Neutrophil (primary cell): ENCODE results near the gene TAF9B.
"Not testable (repeated sequence)": the region's sequence is repeated elsewhere in the genome, so short reads cannot be mapped to it uniquely, and the experiment has no call there.

ENCODE experiments used
- H3K27ac ChIP-seq: fragments of 200-600 bp; sonication (generic); 2 replicates; pipeline ENCODE4 v1.5.1; 2016; ENCODE audit warnings: mild to moderate bottlenecking, moderate library complexity
- H3K27me3 ChIP-seq: fragments of 200-600 bp; sonication (generic); 2 replicates; pipeline ENCODE4 v1.6.0; 2016; ENCODE audit warnings: mild to moderate bottlenecking
- H3K36me3 ChIP-seq: fragments of 200-600 bp; sonication (generic); 2 replicates; pipeline ENCODE4 v1.5.1; 2017
- H3K4me1 ChIP-seq, 2 experiments: fragments of 200-600 bp in 1 of 2; sonication (generic) in 1 of 2; 1 replicate in 1 of 2; 2 replicates in 1 of 2; pipeline versions ENCODE4 v1.5.1 to v1.6.1; 2013 to 2016; ENCODE audit warnings: low read depth in 1 of 2, low read length in 1 of 2, mild to moderate bottlenecking in 1 of 2, moderate library complexity in 1 of 2; ENCODE audit not compliant: control insufficient read depth in 1 of 2, insufficient read depth in 1 of 2
- H3K4me3 ChIP-seq, 2 experiments: fragments of 200-600 bp in 1 of 2; sonication (generic) in 1 of 2; 1 replicate in 1 of 2; 2 replicates in 1 of 2; pipeline ENCODE4 v1.5.1; 2013 to 2016; ENCODE audit warnings: low read depth in 1 of 2, low read length in 1 of 2, mild to moderate bottlenecking in 1 of 2, moderate library complexity in 1 of 2
- H3K9me3 ChIP-seq: fragments of 200-600 bp; sonication (generic); 2 replicates; pipeline ENCODE4 v1.5.1; 2016
- TF ChIP-seq, protein P1 (sequence below): fragments of 200-600 bp; sonication (generic); IDR thresholded peaks from 2 replicates; pipeline ENCODE4 v1.5.1; 2016; ENCODE audit warnings: antibody characterized with exemption

The TAF9B gene, protein sequence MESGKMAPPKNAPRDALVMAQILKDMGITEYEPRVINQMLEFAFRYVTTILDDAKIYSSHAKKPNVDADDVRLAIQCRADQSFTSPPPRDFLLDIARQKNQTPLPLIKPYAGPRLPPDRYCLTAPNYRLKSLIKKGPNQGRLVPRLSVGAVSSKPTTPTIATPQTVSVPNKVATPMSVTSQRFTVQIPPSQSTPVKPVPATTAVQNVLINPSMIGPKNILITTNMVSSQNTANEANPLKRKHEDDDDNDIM

DNA sequence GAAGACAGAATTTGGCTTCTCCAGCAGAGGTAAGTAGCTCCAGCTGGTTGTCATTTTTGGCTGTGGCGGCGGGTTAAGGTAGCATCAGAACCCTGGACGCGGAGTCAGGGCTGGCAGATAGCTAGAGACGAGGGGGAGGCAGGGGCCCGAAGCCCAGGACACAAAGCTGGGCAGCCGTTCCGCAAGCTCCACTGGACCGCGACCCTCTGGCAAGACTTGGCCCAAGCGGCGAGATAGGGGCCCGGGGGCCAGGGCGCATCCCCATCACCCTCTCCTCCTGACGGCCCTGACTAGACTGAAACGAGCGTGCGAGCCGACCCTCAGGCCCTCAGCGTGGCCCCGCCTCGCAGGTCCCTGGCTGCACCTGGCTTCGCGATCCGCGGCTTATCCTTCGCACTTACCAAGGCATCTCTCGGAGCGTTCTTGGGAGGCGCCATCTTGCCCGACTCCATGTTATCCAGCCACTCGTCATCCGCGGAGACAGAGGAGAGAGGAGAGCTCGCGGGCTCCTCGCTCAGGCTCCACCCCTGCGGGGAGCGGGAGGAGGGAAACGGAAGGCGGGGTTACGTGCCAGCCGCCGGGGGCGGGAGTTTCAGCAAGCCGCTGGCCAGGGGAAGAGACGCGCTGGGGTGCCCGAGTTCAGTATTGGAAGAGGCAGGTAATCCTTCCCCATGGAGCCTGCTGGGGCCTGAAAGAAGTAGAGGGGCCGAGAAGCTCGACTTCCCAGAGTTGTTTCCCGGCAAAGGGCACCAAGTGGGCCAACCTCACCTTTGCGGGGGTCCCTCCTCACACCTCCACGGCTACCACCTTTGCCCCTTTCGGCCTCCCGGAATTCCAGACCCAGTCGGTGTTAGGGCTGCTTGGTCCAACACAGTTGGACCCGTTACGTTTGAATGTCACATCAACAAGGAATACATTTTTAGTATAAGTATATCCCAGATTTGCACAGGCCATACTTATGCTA, at the start of gene TAF9B:
TAF9B (minus strand) TSS at position 491 of the 964 bp plus-strand sequence; CDS start at position 452, 39 bp downstream.
- Histone ChIP-seq H3K4me1 (no peaks in the 10 kb centered on the region), H3K36me3 (no peaks in the 10 kb centered on the region), H3K4me3 (peak within 1 kb of the TSS; percentile 64 to 71), H3K27me3 (no peaks in the 10 kb centered on the region), H3K27ac (peak within 1 kb of the TSS; percentile 8), H3K9me3 (no peaks in the 10 kb centered on the region)
- TF ChIP-seq, protein P1, sequence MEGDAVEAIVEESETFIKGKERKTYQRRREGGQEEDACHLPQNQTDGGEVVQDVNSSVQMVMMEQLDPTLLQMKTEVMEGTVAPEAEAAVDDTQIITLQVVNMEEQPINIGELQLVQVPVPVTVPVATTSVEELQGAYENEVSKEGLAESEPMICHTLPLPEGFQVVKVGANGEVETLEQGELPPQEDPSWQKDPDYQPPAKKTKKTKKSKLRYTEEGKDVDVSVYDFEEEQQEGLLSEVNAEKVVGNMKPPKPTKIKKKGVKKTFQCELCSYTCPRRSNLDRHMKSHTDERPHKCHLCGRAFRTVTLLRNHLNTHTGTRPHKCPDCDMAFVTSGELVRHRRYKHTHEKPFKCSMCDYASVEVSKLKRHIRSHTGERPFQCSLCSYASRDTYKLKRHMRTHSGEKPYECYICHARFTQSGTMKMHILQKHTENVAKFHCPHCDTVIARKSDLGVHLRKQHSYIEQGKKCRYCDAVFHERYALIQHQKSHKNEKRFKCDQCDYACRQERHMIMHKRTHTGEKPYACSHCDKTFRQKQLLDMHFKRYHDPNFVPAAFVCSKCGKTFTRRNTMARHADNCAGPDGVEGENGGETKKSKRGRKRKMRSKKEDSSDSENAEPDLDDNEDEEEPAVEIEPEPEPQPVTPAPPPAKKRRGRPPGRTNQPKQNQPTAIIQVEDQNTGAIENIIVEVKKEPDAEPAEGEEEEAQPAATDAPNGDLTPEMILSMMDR = no peak

GRCh38 chrX:78182881-78183280, 43.4 kb upstream of the TAF9B start:
- H3K36me3 ChIP-seq = no peaks in the 10 kb centered on the region
- TF ChIP-seq, protein P1 = no peak
- H3K27ac ChIP-seq = no peak overlapping the region

GRCh38 chrX:78181307-78181706, 41.9 kb upstream of the TAF9B start:
- Histone ChIP-seq H3K27ac (no peak overlapping the region), H3K27me3 (no peaks in the 10 kb centered on the region), H3K36me3 (no peaks in the 10 kb centered on the region), H3K4me1 (no peaks in the 10 kb centered on the region), H3K9me3 (no peaks in the 10 kb centered on the region), H3K4me3 (no peak overlapping the region)
- TF ChIP-seq, protein P1 = no peak

More at GRCh38 chrX:78182881-78183280, 43.4 kb upstream of the TAF9B start:
- H3K9me3 ChIP-seq = no peaks in the 10 kb centered on the region
- no peaks in the 10 kb centered on the region for H3K4me1 ChIP-seq
- no peak overlapping the region for H3K4me3 ChIP-seq
- no peaks in the 10 kb centered on the region for H3K27me3 ChIP-seq

- no peaks in the 10 kb centered on the region for H3K9me3 ChIP-seq
- no peak overlapping the region for H3K4me3 ChIP-seq
- TF ChIP-seq, protein P1 = no peak
- no peaks in the 10 kb centered on the region for H3K36me3 ChIP-seq
- no peaks in the 10 kb centered on the region for H3K27me3 ChIP-seq
- no peak overlapping the region for H3K27ac ChIP-seq
- H3K4me1 ChIP-seq = no peaks in the 10 kb centered on the region
Measured at GRCh38 chrX:78168065-78168464, 28.6 kb upstream of the TAF9B start.

- TF ChIP-seq, protein P1 = no peak
- no peak overlapping the region for H3K27ac ChIP-seq
- H3K27me3 ChIP-seq = no peaks in the 10 kb centered on the region
- no peaks in the 10 kb centered on the region for H3K4me1 ChIP-seq
- no peaks in the 10 kb centered on the region for H3K36me3 ChIP-seq
- no peak overlapping the region for H3K4me3 ChIP-seq
- no peaks in the 10 kb centered on the region for H3K9me3 ChIP-seq
Measured at GRCh38 chrX:78165425-78165824, 26.0 kb upstream of the TAF9B start.

DNA sequence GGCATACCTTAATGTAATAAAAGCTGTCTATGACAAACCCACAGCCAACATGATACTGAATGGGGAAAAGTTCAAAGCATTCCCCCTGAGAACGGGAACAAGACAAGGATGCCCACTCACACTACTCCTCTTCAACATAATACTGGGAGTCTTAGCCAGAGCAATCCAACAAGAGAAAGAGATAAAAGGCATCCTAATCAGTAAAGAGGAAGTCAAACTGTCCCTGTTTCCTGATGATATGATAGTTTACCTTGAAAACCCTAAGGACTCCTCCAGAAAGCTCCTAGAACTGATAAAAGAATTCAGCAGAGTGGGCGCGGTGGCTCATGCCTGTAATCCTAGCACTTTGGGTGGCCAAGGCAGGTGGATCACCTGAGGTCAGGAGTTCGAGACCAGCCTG, 23.7 kb upstream of the TAF9B start:
- not testable (repeated sequence) for H3K4me1 ChIP-seq, H3K36me3 ChIP-seq, H3K27ac ChIP-seq, H3K27me3 ChIP-seq, H3K4me3 ChIP-seq, H3K9me3 ChIP-seq

- H3K9me3 ChIP-seq, H3K4me1 ChIP-seq, H3K27me3 ChIP-seq: not testable (repeated sequence)
Measured at GRCh38 chrX:78160711-78161110, 21.3 kb upstream of the TAF9B start.

GRCh38 chrX:78157846-78158245, 18.4 kb upstream of the TAF9B start:
- not testable (repeated sequence) for H3K36me3 ChIP-seq, H3K27ac ChIP-seq, H3K4me3 ChIP-seq, H3K9me3 ChIP-seq, H3K4me1 ChIP-seq, H3K27me3 ChIP-seq

More at GRCh38 chrX:78160711-78161110, 21.3 kb upstream of the TAF9B start:
- not testable (repeated sequence) for H3K36me3 ChIP-seq, H3K27ac ChIP-seq, H3K4me3 ChIP-seq
